K562 (cell line): ENCODE results near the gene MYO16. TPM values are rescaled to one million over a fixed set of nuclear protein-coding genes. Genes with fewer than 3 reads are reported as not detected.

Source experiments
- ATAC-seq: fragments of 200-7000 bp; cut with Tn5 transposase; 3 replicates; pipeline ENCODE4 v1.9.1; 2020; ENCODE audit warnings: moderate library complexity
- BruUV-seq: library from RNA; stranded (reverse); fragments of 400-500 nt; replicated peaks from 2 replicates; lab custom pipeline; 2021; lab: Mats Ljungman, UMichigan
- CTCF ChIA-PET: fragments of 300-600 bp; formaldehyde crosslinking; extraction: SDS; loops from one replicate; lab custom pipeline; 2021; ENCODE audit warnings: low intra/inter-chr PET ratio; lab: Yijun Ruan, JAX
- POLR2A ChIA-PET: fragments of 300-600, 350-650 bp; sonication (Branson Sonifier 250); formaldehyde crosslinking; extraction: SDS; loops from one replicate; lab custom pipeline; 2021; ENCODE audit warnings: antibody characterized with exemption, inconsistent platforms; lab: Yijun Ruan, JAX
- DNase-seq, 4 experiments: peaks; one replicate each; pipeline versions ENCODE4 v3.0.0 to v3.0.0-alpha.2; 2011 to 2018; ENCODE audit warnings: low spot score in 3 of 4, mixed read lengths in 3 of 4; ENCODE audit errors: extremely low read depth in 1 of 4
- FAIRE-seq: peaks from 2 replicates; lab custom pipeline; 2011; peaks lifted over from hg19 to GRCh38; lab: Jason Lieb, UNC
- H2AFZ ChIP-seq: 2 replicates; pipeline ENCODE4 v1.6.0; 2011; ENCODE audit warnings: low read depth, low read length, control low read depth, inconsistent platforms
- H3K27ac ChIP-seq: fragments of 200-600 bp; 3 replicates; pipeline ENCODE4 v1.8.0; 2011; ENCODE audit warnings: low read depth, mild to moderate bottlenecking, control low read depth, inconsistent platforms, low read length, moderate library complexity, mixed read lengths; ENCODE audit errors: extremely low read depth
- H3K27me3 ChIP-seq, 2 experiments: fragments of 300-600 bp in 1 of 2; 2 replicates in 1 of 2; 3 replicates in 1 of 2; pipeline versions ENCODE4 v1.6.0 to v1.8.0; 2011; ENCODE audit warnings: inconsistent platforms in 2 of 2, low read length in 2 of 2, mild to moderate bottlenecking in 1 of 2, mixed read lengths in 1 of 2, moderate library complexity in 1 of 2; ENCODE audit not compliant: control insufficient read depth in 2 of 2, insufficient read depth in 2 of 2
- H3K36me3 ChIP-seq: fragments of 300-600 bp; 3 replicates; pipeline ENCODE4 v1.8.0; 2011; ENCODE audit warnings: mild to moderate bottlenecking, low read length, inconsistent platforms; ENCODE audit not compliant: control insufficient read depth, insufficient read depth
- H3K4me1 ChIP-seq, 2 experiments: fragments of 200-600 bp in 1 of 2; replicated peaks in 1 of 2; 2 replicates in 1 of 2; 3 replicates in 1 of 2; pipeline versions ENCODE4 v1.5.1 to v1.8.0; 2011; ENCODE audit warnings: inconsistent platforms in 2 of 2, low read length in 2 of 2, mild to moderate bottlenecking in 1 of 2, mixed read lengths in 1 of 2, moderate library complexity in 1 of 2; ENCODE audit not compliant: control insufficient read depth in 2 of 2, insufficient read depth in 2 of 2
- H3K4me2 ChIP-seq: 2 replicates; pipeline ENCODE4 v1.6.1; 2011; ENCODE audit warnings: low read length, control low read depth, inconsistent platforms, mixed read lengths; ENCODE audit not compliant: insufficient read depth
- H3K4me3 ChIP-seq: fragments of 200-600 bp; sonication (generic), shearing (Covaris generic); 2 replicates; pipeline ENCODE4 v1.5.1; 2016; ENCODE audit warnings: control low read depth, inconsistent platforms
- H3K79me2 ChIP-seq: fragments of 200-600 bp; 3 replicates; pipeline ENCODE4 v1.8.0; 2011; ENCODE audit warnings: low read length, inconsistent platforms; ENCODE audit not compliant: control insufficient read depth, insufficient read depth
- H3K9ac ChIP-seq, 2 experiments: 2 replicates each; pipeline versions ENCODE4 v1.6.0 to v1.6.1; 2011; ENCODE audit warnings: low read depth in 2 of 2, low read length in 2 of 2, control low read depth in 1 of 2, inconsistent platforms in 1 of 2, mild to moderate bottlenecking in 1 of 2, mixed read lengths in 1 of 2; ENCODE audit not compliant: insufficient read depth in 1 of 2
- H3K9me1 ChIP-seq: one replicate; pipeline ENCODE4 v1.6.0; 2011; ENCODE audit warnings: inconsistent platforms, mild to moderate bottlenecking, low read length, moderate library complexity; ENCODE audit not compliant: control insufficient read depth, insufficient read depth
- H3K9me3 ChIP-seq: replicated peaks from 2 replicates; pipeline ENCODE4 v1.5.1; 2011; ENCODE audit warnings: low read depth, low read length, inconsistent platforms; ENCODE audit not compliant: control insufficient read depth, insufficient read depth
- H4K20me1 ChIP-seq: replicated peaks from 2 replicates; pipeline ENCODE4 v1.6.1; 2011; ENCODE audit warnings: low read length, inconsistent platforms, mixed read lengths; ENCODE audit not compliant: control insufficient read depth, insufficient read depth
- ADNP ChIP-seq: fragments of 200-800 bp; sonication (Bioruptor generic); IDR thresholded peaks from 2 replicates; pipeline ENCODE4 v1.6.1; 2016; ENCODE audit warnings: missing genetic modification characterization, missing compliant biosample characterization
- CREB3L1 ChIP-seq: fragments of 450-650 bp; IDR thresholded peaks from 2 replicates; pipeline ENCODE4 v1.6.1; 2014; ENCODE audit warnings: low read depth, mild to moderate bottlenecking, moderate library complexity, borderline replicate concordance
- EHMT2 ChIP-seq: fragments of 450-650 bp; IDR thresholded peaks from 2 replicates; pipeline ENCODE4 v1.6.1; 2018; ENCODE audit warnings: antibody characterized with exemption
- FOSL1 ChIP-seq: fragments of 200-800 bp; sonication (Bioruptor generic); conservative IDR thresholded peaks from 2 replicates; pipeline ENCODE4 v1.6.1; 2016; ENCODE audit warnings: missing genetic modification characterization, missing compliant biosample characterization
- IFI16 ChIP-seq: fragments of 250-450 bp; sonication (Bioruptor Pico); IDR thresholded peaks from 2 replicates; pipeline ENCODE4 v2.1.2; 2022; ENCODE audit warnings: mild to moderate bottlenecking, inconsistent platforms
- JUNB ChIP-seq: fragments of 450-650 bp; formaldehyde crosslinking; conservative IDR thresholded peaks from 2 replicates; pipeline ENCODE4 v1.4.0; 2020; ENCODE audit warnings: mild to moderate bottlenecking
- LARP7 ChIP-seq: fragments of 450-650 bp; IDR thresholded peaks from 2 replicates; pipeline ENCODE4 v1.6.1; 2016
- MAFK ChIP-seq: IDR thresholded peaks from 2 replicates; pipeline ENCODE4 v1.6.1; 2011; ENCODE audit warnings: low read length, improper control_type of control experiment
- MCM2 ChIP-seq: fragments of 450-650 bp; IDR thresholded peaks from 2 replicates; pipeline ENCODE4 v1.6.1; 2017; ENCODE audit warnings: low read depth, mild to moderate bottlenecking
- MIER1 ChIP-seq: fragments of 450-650 bp; IDR thresholded peaks from 2 replicates; pipeline ENCODE4 v1.6.1; 2016; ENCODE audit warnings: antibody characterized with exemption, mild to moderate bottlenecking, low read depth
- MNT ChIP-seq, 2 experiments: fragments of 450-650 bp; conservative IDR thresholded peaks; 2 replicates each; pipeline ENCODE4 v1.6.1; 2017; ENCODE audit warnings: mild to moderate bottlenecking in 2 of 2, moderate library complexity in 2 of 2
- NFE2L1 ChIP-seq: fragments of 450-650 bp; IDR thresholded peaks from 2 replicates; pipeline ENCODE4 v1.6.1; 2016; ENCODE audit warnings: missing genetic modification characterization, low read depth, mild to moderate bottlenecking, missing compliant biosample characterization, moderate library complexity, borderline replicate concordance
- PML ChIP-seq: IDR thresholded peaks from 2 replicates; pipeline ENCODE4 v1.6.1; 2012; ENCODE audit warnings: low read length, inconsistent platforms
- SFPQ ChIP-seq: fragments of 200-400 bp; formaldehyde crosslinking; IDR thresholded peaks from 2 replicates; pipeline ENCODE4 v1.6.1; 2017; ENCODE audit warnings: mild to moderate bottlenecking, low read depth, low read length, moderate library complexity
- SMARCA5 ChIP-seq: fragments of 450-650 bp; IDR thresholded peaks from 2 replicates; pipeline ENCODE4 v1.6.1; 2016
- ZNF224 ChIP-seq: sonication (generic); formaldehyde crosslinking; IDR thresholded peaks from 2 replicates; pipeline ENCODE4 v1.8.0; 2022; ENCODE audit warnings: mild to moderate bottlenecking, missing genetic modification reagents
- ZNF354B ChIP-seq: fragments of 250-450 bp; sonication (Bioruptor Pico); IDR thresholded peaks from 2 replicates; pipeline ENCODE4 v1.4.0; 2020
- WGBS: fragments of 100-300 bp; shearing (Covaris generic); methylation state at CpG from one replicate; pipeline ENCODE4 v1.1.6; 2016; ENCODE audit warnings: low coverage, mixed read lengths; ENCODE audit not compliant: insufficient coverage; ENCODE audit errors: missing lambda C conversion rate; 5-methylcytosine and 5-hydroxymethylcytosine counted together
- in situ Hi-C: fragments of 300-500 bp; cut with MboI; formaldehyde crosslinking; loops from 4 replicates; pipeline ENCODE4 v1.15.0; 2018; ENCODE audit warnings: inconsistent platforms, mixed read lengths
- intact Hi-C: fragments of 100-400 bp; cut with micrococcal nuclease; formaldehyde crosslinking; loops from 2 replicates; pipeline ENCODE4 v1.14.2; 2022
- polyA plus RNA-seq, 8 experiments: library from polyadenylated mRNA; depleted of rRNA in 4 of 8; stranded (reverse) in 5 of 8; unstranded in 3 of 8; fragments of >200 nt; fragmentation: Nextera tagmentation in 2 of 8; fragmentation: Illumina TruSeq in 1 of 8; extraction: Ambion mirVana in 2 of 8; extraction: Trizol in 1 of 8; gene quantifications; 2 replicates each; pipeline versions ENCODE4 v1.2.1 to v1.2.3, GENCODE V29; 2011 to 2014; ENCODE audit warnings: inconsistent platforms in 1 of 8, missing spikeins in 1 of 8
- total RNA-seq, 7 experiments: library from RNA; depleted of rRNA in 6 of 7; stranded (reverse); fragments of >200 nt in 6 of 7; fragmentation: Illumina TruSeq in 2 of 7; extraction: Trizol in 2 of 7; gene quantifications; 2 replicates each; pipeline versions ENCODE4 v1.2.1 to v1.2.3, GENCODE V29; 2011 to 2021; ENCODE audit warnings: low replicate concordance in 1 of 7

MYO16 gene
- total and polyA plus RNA-seq, 9 of the 15 experiments (the other 6 are each of a cell fraction or from before 2014, with no cell fraction given), result 4.3 to 45.7 (median 12.1) TPM

- H3K27me3 ChIP-seq, result no peaks in the 10 kb centered on the region
- CTCF ChIA-PET, result no interaction called here
Measured at GRCh38 chr13:108594153-108594552, 35.3 kb upstream of the MYO16 start.

More at GRCh38 chr13:108594153-108594552, 35.3 kb upstream of the MYO16 start:
- H3K4me1 ChIP-seq, result no peaks in the 10 kb centered on the region; a peak in 1 of 5 replicates
- 24% methylated on average over 2 of the region's 3 CpGs for WGBS
- no peaks in the 10 kb centered on the region for H3K9me3 ChIP-seq
- no peak overlapping the region for H3K4me3 ChIP-seq
- no TSS peak for BruUV-seq
- ATAC-seq, result no peak
- H2AFZ ChIP-seq, result no peak overlapping the region
- H3K27ac ChIP-seq, result no peak overlapping the region
- no peak overlapping the region for H3K4me2 ChIP-seq
- H3K9ac ChIP-seq, result no peak overlapping the region
- FAIRE-seq, result no peak
- no peaks in the 10 kb centered on the region for H3K79me2 ChIP-seq
- POLR2A ChIA-PET, result no interaction called here
- no peaks in the 10 kb centered on the region for H4K20me1 ChIP-seq
- no peaks in the 10 kb centered on the region for H3K9me1 ChIP-seq
- H3K36me3 ChIP-seq, result no peaks in the 10 kb centered on the region
- no peak for DNase-seq
- TF ChIP-seq ADNP, result no peak
- no peak for TF ChIP-seq MNT (conservative IDR thresholded peaks at IDR 0.05)
- TF ChIP-seq PML, result no peak
- no peak for TF ChIP-seq LARP7
- TF ChIP-seq JUNB (CRISPR knock-in tag), result no peak
- no peak for TF ChIP-seq SMARCA5
- TF ChIP-seq ZNF354B (CRISPR knock-in tag), result no peak
- TF ChIP-seq FOSL1 (tag), result no peak
- no peak for TF ChIP-seq SFPQ
- no peak for TF ChIP-seq IFI16 (CRISPR knock-in tag)
- TF ChIP-seq NFE2L1 (tag), result no peak
- no peak for TF ChIP-seq ZNF224
- TF ChIP-seq MCM2, result no peak
- no peak for TF ChIP-seq EHMT2
- no peak for TF ChIP-seq MIER1
- TF ChIP-seq MAFK, result no peak
- no peak for TF ChIP-seq CREB3L1
- in situ Hi-C loops (no loop called here), intact Hi-C loops (no loop called here)
